Hepatocyte (in vitro differentiated cells): Measurements from ENCODE around the gene FAM120B.

Experiments
- CTCF ChIP-seq: fragments of 200-600 bp; sonication (generic); IDR thresholded peaks from 2 replicates; pipeline ENCODE4 v1.5.1; 2016; ENCODE audit warnings: antibody characterized with exemption, mild to moderate bottlenecking; ENCODE audit not compliant: poor library complexity
- EZH2phosphoT487 ChIP-seq: fragments of 200-600 bp; sonication (generic); IDR thresholded peaks from one replicate; pipeline ENCODE4 v1.6.1; 2018; ENCODE audit warnings: antibody characterized with exemption, mild to moderate bottlenecking, low read depth, moderate library complexity; ENCODE audit not compliant: unreplicated experiment, severe bottlenecking

DNA sequence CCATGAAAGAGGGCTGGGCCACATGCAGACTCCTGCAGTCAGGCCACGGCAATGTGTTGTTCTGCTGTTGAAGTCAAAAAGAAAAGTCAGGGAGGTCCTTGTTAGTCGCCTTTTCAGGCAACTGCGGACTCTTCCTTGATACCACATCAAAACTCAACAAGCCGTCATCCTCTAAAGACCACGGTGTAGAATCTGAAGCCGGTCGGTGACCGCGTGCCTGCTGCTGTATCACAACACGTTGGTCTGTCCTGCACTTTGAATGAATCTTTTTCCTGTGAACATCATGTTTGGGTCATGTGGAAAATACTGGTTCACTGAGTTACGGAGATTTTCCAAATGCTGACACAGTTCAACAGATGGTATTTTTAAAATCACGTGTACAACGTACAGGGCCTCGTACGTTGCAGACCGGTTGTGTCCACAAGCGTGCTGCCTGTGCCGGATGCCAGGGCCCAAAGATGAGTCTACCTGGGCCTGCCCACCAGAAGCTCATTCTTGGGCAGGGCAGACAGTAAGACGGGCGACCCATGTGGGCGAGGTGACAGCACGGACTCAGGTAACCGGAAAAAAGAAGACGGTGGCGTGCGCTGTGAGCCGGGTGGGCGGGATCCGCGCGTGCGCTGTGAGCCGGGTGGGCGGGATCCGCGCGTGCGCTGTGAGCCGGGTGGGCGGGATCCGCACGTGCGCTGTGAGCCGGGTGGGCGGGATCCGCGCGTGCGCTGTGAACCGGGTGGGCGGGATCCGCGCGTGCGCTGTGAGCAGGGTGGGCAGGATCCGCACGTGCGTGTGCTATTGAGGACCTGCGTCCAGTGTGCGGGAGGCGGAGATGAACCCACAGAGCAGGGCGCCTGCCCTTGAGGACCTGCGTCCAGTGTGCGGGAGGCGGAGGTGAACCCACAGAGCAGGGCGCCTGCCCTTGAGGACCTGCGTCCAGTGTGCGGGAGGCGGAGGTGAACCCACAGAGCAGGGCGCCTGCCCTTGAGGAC is 114.5 kb downstream of the FAM120B start:
- TF ChIP-seq CTCF = no peak
- no peak for TF ChIP-seq EZH2phosphoT487
